ENCODE measurements around the gene GPR160.
A peak's percentile ranks its signal among the peaks of the same experiment; 100 is the strongest.

The GPR160 gene

GRCh38 chr3:170128259-170128976, 90.6 kb downstream of the GPR160 start:
- peak; percentile 60 for DNase-seq

GRCh38 chr3:170128977-170129431, 91.2 kb downstream of the GPR160 start:
- peak; percentile 25 for DNase-seq

- no peak for DNase-seq
Measured at GRCh38 chr3:170130532-170130931, 92.7 kb downstream of the GPR160 start.

GRCh38 chr3:170132335-170132734, 94.5 kb downstream of the GPR160 start:
- peak; percentile 57 for DNase-seq
